Heart left ventricle (tissue), 13 donors: Measurements from ENCODE around the gene ITGA5.

Experiments used
- CTCF ChIP-seq, 12 donors: fragments of 200-600 bp; sonication (generic) in 4 of 12; IDR thresholded peaks; one replicate each; pipeline versions ENCODE4 v1.5.0 to v1.8.0; 2018 to 2022; ENCODE audit warnings: antibody characterized with exemption in 12 of 12, mild to moderate bottlenecking in 5 of 12
- POLR2A ChIP-seq, 2 donors: fragments of 450-650 bp; IDR thresholded peaks; one replicate each; pipeline ENCODE4 v1.6.1; 2017; ENCODE audit warnings: antibody characterized with exemption in 2 of 2, mild to moderate bottlenecking in 2 of 2, moderate library complexity in 2 of 2
- donor health status: ischemic (EF 13 %, LVEDD 7.1; RV severe dilation, severe dysfunction).
- donor health status: DM: no; HTN: yes; CAD: no.
- donor health status: DM: no; HTN: no; CAD: no.
- donor health status: ischemic (EF 25% LVEDD 6.9; RV normal size, moderate dysfunction).
- donor health status: ischemic (EF 25% LVEDD 5.7; RV mildly dilated, moderate dysfunction).
- donor health status: ischemic (EF 35%, LVEDD 5.7; RV mildly dilated, moderate dysfunction).
- donor health status: nonischemic (EF 11% LVEDD 7.7; RV severe dilation, severe dysfunction).
- donor health status: DM: yes; HTN: yes; CAD: no.
- donor health status: PGD.
- donor health status: ischemic (EF 29% LVEDD 5.4; RV normal size, mild dysfunction).
- donor health status: nonischemic (EF 23%, LVEDD 6.1; RV moderate dilation, normal function).

GRCh38 chr12:54425702-54426101 is 6.6 kb upstream of the ITGA5 start:
- TF ChIP-seq CTCF (IDR thresholded peaks at IDR 0.05) (no peak), POLR2A (IDR thresholded peaks at IDR 0.05) (no peak)
